PFSK-1 (cell line): ENCODE results near the gene CHFR.
A peak's percentile ranks its signal among the peaks of the same experiment; 100 is the strongest.

Experiments
- FOXP2 ChIP-seq: optimal IDR thresholded peaks from 2 replicates; pipeline ENCODE3; 2011; ENCODE audit warnings: borderline replicate concordance, control low read depth, inconsistent platforms; ENCODE audit not compliant: insufficient read depth; ENCODE audit errors: extremely low read length, extremely low read depth
- POLR2AphosphoS5 ChIP-seq: IDR thresholded peaks from 2 replicates; pipeline ENCODE4 v1.6.1; 2012; ENCODE audit warnings: low read depth, mild to moderate bottlenecking, control low read depth, low read length, moderate library complexity
- SIN3A ChIP-seq: IDR thresholded peaks from 2 replicates; pipeline ENCODE4 v1.6.1; 2012; ENCODE audit warnings: mild to moderate bottlenecking, low read length, moderate library complexity, borderline replicate concordance; ENCODE audit not compliant: insufficient read depth
- TAF1 ChIP-seq: IDR thresholded peaks from 2 replicates; pipeline ENCODE4 v1.6.1; 2012; ENCODE audit warnings: low read length, control low read depth, borderline replicate concordance; ENCODE audit not compliant: insufficient read depth
- TF ChIP-seq, protein P1 (sequence below), 2 experiments: IDR thresholded peaks; 2 replicates each; pipeline versions ENCODE4 v1.6.1 to v1.8.0; 2011 to 2012; ENCODE audit warnings: low read depth in 2 of 2, low read length in 2 of 2, control low read depth in 1 of 2, inconsistent platforms in 1 of 2, mild to moderate bottlenecking in 1 of 2, moderate library complexity in 1 of 2; ENCODE audit not compliant: insufficient read depth in 1 of 2

Gene CHFR

GRCh38 chr12:132835076-132836025 is 52.1 kb downstream of the CHFR start:
- TF ChIP-seq SIN3A (no peak), FOXP2 (no peak), TAF1 (no peak), POLR2AphosphoS5 (no peak)
- TF ChIP-seq, protein P1, sequence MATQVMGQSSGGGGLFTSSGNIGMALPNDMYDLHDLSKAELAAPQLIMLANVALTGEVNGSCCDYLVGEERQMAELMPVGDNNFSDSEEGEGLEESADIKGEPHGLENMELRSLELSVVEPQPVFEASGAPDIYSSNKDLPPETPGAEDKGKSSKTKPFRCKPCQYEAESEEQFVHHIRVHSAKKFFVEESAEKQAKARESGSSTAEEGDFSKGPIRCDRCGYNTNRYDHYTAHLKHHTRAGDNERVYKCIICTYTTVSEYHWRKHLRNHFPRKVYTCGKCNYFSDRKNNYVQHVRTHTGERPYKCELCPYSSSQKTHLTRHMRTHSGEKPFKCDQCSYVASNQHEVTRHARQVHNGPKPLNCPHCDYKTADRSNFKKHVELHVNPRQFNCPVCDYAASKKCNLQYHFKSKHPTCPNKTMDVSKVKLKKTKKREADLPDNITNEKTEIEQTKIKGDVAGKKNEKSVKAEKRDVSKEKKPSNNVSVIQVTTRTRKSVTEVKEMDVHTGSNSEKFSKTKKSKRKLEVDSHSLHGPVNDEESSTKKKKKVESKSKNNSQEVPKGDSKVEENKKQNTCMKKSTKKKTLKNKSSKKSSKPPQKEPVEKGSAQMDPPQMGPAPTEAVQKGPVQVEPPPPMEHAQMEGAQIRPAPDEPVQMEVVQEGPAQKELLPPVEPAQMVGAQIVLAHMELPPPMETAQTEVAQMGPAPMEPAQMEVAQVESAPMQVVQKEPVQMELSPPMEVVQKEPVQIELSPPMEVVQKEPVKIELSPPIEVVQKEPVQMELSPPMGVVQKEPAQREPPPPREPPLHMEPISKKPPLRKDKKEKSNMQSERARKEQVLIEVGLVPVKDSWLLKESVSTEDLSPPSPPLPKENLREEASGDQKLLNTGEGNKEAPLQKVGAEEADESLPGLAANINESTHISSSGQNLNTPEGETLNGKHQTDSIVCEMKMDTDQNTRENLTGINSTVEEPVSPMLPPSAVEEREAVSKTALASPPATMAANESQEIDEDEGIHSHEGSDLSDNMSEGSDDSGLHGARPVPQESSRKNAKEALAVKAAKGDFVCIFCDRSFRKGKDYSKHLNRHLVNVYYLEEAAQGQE (IDR thresholded peaks at IDR 0.05; ENCODE audit: insufficient read depth in 1 of 2, low read depth in 2 of 2, low read length in 2 of 2) = no peak

GRCh38 chr12:132834181-132834711 is 53.2 kb downstream of the CHFR start:
- TF ChIP-seq FOXP2 (no peak), SIN3A (no peak), POLR2AphosphoS5 (no peak), TAF1 (no peak)
- TF ChIP-seq, protein P1 (IDR thresholded peaks at IDR 0.05; ENCODE audit: insufficient read depth in 1 of 2, low read depth in 2 of 2, low read length in 2 of 2) = no peak

GRCh38 chr12:132833341-132833740 is 54.1 kb downstream of the CHFR start:
- TF ChIP-seq TAF1 (no peak), FOXP2 (no peak), POLR2AphosphoS5 (no peak), SIN3A (no peak)
- TF ChIP-seq, protein P1 (IDR thresholded peaks at IDR 0.05; ENCODE audit: insufficient read depth in 1 of 2, low read depth in 2 of 2, low read length in 2 of 2) = no peak

GRCh38 chr12:132831771-132832170 is 55.6 kb downstream of the CHFR start:
- no peak for TF ChIP-seq TAF1

- TF ChIP-seq FOXP2 (peak; percentile 12), POLR2AphosphoS5 (peak; percentile 60), TAF1 (peak; percentile 72), SIN3A (peak; percentile 69; the same call in 1 of the 2 replicates)
- TF ChIP-seq, protein P1 (IDR thresholded peaks at IDR 0.05; ENCODE audit: insufficient read depth in 1 of 2, low read depth in 2 of 2, low read length in 2 of 2) = peak; percentile 5 to 55; a peak in 1 of 4 replicates
Measured at GRCh38 chr12:132828706-132829534, 58.5 kb downstream of the CHFR start, which contains the start of gene GOLGA3. TSS of gene GOLGA3 (minus strand) at chr12:132828869. CDS start at chr12:132822128, 6,741 bp downstream.
